Uterus (tissue), 2 donors: ENCODE data around the gene MRI1.

Experiments used
- POLR2A ChIP-seq, 2 donors: fragments of 450-650 bp; IDR thresholded peaks; one replicate each; pipeline ENCODE4 v1.6.1; 2016; ENCODE audit warnings: antibody characterized with exemption in 2 of 2, mild to moderate bottlenecking in 1 of 2, moderate library complexity in 1 of 2
- TF ChIP-seq, protein P1 (sequence below), 4 experiments: fragments of 200-600 bp in 2 of 4; fragments of 450-650 bp in 2 of 4; sonication (generic) in 2 of 4; IDR thresholded peaks; one replicate each; pipeline ENCODE4 v1.5.1; 2016 to 2019; ENCODE audit warnings: antibody characterized with exemption in 4 of 4, mild to moderate bottlenecking in 2 of 4, moderate library complexity in 1 of 4

DNA sequence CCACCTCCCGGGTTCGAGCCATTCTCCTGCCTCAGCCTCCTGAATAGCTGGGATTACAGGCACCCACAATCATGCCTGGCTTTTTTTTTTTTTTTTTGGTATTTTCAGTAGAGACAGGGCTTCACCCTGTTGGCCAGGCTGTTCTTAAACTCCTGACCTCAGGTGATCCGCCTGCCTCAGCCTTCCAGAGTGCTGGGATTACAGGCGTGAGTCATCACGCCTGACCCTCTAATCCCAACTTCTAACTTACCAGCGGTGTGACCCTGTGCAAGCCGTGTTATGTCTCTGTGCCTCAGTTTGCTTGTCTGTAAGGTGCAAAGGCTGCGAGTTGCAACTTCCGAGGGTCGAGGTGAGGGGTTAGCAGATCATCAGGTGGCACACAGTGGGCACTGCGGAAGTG is 48.2 kb downstream of the MRI1 start:
- TF ChIP-seq POLR2A (IDR thresholded peaks at IDR 0.05) = no peak
- TF ChIP-seq, protein P1, sequence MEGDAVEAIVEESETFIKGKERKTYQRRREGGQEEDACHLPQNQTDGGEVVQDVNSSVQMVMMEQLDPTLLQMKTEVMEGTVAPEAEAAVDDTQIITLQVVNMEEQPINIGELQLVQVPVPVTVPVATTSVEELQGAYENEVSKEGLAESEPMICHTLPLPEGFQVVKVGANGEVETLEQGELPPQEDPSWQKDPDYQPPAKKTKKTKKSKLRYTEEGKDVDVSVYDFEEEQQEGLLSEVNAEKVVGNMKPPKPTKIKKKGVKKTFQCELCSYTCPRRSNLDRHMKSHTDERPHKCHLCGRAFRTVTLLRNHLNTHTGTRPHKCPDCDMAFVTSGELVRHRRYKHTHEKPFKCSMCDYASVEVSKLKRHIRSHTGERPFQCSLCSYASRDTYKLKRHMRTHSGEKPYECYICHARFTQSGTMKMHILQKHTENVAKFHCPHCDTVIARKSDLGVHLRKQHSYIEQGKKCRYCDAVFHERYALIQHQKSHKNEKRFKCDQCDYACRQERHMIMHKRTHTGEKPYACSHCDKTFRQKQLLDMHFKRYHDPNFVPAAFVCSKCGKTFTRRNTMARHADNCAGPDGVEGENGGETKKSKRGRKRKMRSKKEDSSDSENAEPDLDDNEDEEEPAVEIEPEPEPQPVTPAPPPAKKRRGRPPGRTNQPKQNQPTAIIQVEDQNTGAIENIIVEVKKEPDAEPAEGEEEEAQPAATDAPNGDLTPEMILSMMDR (IDR thresholded peaks at IDR 0.05) = no peak
